ENCODE data around the gene EHHADH. TPM values are rescaled to one million over a fixed set of nuclear protein-coding genes. Genes with fewer than 3 reads are reported as not detected.

The EHHADH gene
- total RNA-seq, 1 experiment from 2014 or later = 4.2 TPM

DNA sequence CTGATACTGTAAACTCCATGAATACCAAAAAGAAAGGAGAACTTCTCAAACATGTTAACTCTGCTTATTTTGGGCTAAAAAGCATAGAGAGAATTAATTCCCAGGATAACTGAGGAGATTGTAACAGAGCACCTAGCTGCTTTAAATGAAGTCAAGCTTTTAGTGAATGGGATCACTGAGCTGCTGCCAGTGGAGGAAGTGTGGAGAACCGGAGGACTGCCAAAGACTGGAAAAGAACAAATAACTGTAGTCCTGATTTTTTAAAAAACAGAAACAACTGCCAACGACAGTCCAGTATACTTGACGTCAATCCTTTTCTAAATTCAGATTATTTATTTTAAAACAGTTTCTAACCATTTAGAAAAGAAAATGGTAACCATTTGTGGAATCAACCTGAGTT lies 104.3 kb downstream of the EHHADH start:
- H3K4me3 Mint-ChIP-seq = no peak overlapping the region

GRCh38 chr3:185145511-185145910 lies 108.3 kb downstream of the EHHADH start:
- CTCF ChIA-PET = no interaction called here
- no peak for ATAC-seq

More for the DNA sequence above, 104.3 kb downstream of the EHHADH start:
- TF ChIP-seq ZNF138 (CRISPR knock-in tag; conservative IDR thresholded peaks at IDR 0.05) = no peak
- TF ChIP-seq IRF2 (CRISPR knock-in tag; IDR thresholded peaks at IDR 0.05; ENCODE audit: borderline replicate concordance, low read depth) = no peak
- TF ChIP-seq, protein P1, sequence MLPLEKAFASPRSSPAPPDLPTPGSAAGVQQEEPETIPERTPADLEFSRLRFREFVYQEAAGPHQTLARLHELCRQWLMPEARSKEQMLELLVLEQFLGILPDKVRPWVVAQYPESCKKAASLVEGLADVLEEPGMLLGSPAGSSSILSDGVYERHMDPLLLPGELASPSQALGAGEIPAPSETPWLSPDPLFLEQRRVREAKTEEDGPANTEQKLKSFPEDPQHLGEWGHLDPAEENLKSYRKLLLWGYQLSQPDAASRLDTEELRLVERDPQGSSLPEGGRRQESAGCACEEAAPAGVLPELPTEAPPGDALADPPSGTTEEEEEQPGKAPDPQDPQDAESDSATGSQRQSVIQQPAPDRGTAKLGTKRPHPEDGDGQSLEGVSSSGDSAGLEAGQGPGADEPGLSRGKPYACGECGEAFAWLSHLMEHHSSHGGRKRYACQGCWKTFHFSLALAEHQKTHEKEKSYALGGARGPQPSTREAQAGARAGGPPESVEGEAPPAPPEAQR (CRISPR knock-in tag; IDR thresholded peaks at IDR 0.05) = no peak
- TF ChIP-seq, protein P2, sequence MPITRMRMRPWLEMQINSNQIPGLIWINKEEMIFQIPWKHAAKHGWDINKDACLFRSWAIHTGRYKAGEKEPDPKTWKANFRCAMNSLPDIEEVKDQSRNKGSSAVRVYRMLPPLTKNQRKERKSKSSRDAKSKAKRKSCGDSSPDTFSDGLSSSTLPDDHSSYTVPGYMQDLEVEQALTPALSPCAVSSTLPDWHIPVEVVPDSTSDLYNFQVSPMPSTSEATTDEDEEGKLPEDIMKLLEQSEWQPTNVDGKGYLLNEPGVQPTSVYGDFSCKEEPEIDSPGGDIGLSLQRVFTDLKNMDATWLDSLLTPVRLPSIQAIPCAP (CRISPR knock-in tag; IDR thresholded peaks at IDR 0.05) = no peak
- no peak for TF ChIP-seq SOX15 (CRISPR knock-in tag; IDR thresholded peaks at IDR 0.05)
- no peak for TF ChIP-seq JUN (CRISPR knock-in tag; IDR thresholded peaks at IDR 0.05)
- no peak for TF ChIP-seq ATF2 (CRISPR knock-in tag; IDR thresholded peaks at IDR 0.05; ENCODE audit: borderline replicate concordance, low read depth)
- no peak for TF ChIP-seq CREB1 (CRISPR knock-in tag; IDR thresholded peaks at IDR 0.05)
- TF ChIP-seq TP53 (CRISPR knock-in tag; IDR thresholded peaks at IDR 0.05) = no peak
- TF ChIP-seq, protein P3, sequence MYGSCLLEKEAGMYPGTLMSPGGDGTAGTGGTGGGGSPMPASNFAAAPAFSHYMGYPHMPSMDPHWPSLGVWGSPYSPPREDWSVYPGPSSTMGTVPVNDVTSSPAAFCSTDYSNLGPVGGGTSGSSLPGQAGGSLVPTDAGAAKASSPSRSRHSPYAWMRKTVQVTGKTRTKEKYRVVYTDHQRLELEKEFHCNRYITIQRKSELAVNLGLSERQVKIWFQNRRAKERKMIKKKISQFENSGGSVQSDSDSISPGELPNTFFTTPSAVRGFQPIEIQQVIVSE (CRISPR knock-in tag; IDR thresholded peaks at IDR 0.05; ENCODE audit: borderline replicate concordance) = no peak
- DNase-seq (ENCODE audit: low spot score) (no peak), ATAC-seq (no peak)
- no peaks in the 10 kb centered on the region for H3K36me3 Mint-ChIP-seq
- peaks cover 7% of the 10 kb centered on the region for H3K4me1 Mint-ChIP-seq
- POLR2A ChIA-PET = no interaction called here
- CTCF ChIA-PET = no interaction called here
- no peak overlapping the region for H3K27ac Mint-ChIP-seq
- peaks cover 3% of the 10 kb centered on the region; the same call in 1 of the 2 replicates for H3K9me3 Mint-ChIP-seq
- H3K27me3 Mint-ChIP-seq (ENCODE audit: low read depth) = peaks cover 41% of the 10 kb centered on the region

More at GRCh38 chr3:185145511-185145910, 108.3 kb downstream of the EHHADH start:
- H3K4me3 Mint-ChIP-seq = no peak overlapping the region
- H3K4me1 Mint-ChIP-seq = no peaks in the 10 kb centered on the region
- TF ChIP-seq, protein P4, sequence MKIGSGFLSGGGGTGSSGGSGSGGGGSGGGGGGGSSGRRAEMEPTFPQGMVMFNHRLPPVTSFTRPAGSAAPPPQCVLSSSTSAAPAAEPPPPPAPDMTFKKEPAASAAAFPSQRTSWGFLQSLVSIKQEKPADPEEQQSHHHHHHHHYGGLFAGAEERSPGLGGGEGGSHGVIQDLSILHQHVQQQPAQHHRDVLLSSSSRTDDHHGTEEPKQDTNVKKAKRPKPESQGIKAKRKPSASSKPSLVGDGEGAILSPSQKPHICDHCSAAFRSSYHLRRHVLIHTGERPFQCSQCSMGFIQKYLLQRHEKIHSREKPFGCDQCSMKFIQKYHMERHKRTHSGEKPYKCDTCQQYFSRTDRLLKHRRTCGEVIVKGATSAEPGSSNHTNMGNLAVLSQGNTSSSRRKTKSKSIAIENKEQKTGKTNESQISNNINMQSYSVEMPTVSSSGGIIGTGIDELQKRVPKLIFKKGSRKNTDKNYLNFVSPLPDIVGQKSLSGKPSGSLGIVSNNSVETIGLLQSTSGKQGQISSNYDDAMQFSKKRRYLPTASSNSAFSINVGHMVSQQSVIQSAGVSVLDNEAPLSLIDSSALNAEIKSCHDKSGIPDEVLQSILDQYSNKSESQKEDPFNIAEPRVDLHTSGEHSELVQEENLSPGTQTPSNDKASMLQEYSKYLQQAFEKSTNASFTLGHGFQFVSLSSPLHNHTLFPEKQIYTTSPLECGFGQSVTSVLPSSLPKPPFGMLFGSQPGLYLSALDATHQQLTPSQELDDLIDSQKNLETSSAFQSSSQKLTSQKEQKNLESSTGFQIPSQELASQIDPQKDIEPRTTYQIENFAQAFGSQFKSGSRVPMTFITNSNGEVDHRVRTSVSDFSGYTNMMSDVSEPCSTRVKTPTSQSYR (CRISPR knock-in tag; IDR thresholded peaks at IDR 0.05) = no peak
- TF ChIP-seq NR1H2 (CRISPR knock-in tag; IDR thresholded peaks at IDR 0.05) (no peak), E2F1 (CRISPR knock-in tag; IDR thresholded peaks at IDR 0.05) (no peak), KAT7 (CRISPR knock-in tag; IDR thresholded peaks at IDR 0.05; ENCODE audit: borderline replicate concordance) (no peak), MXD4 (CRISPR knock-in tag; IDR thresholded peaks at IDR 0.05; ENCODE audit: borderline replicate concordance) (no peak), NFYB (CRISPR knock-in tag; conservative IDR thresholded peaks at IDR 0.05; ENCODE audit: low read depth) (no peak), TEAD1 (CRISPR knock-in tag; IDR thresholded peaks at IDR 0.05) (no peak)
- TF ChIP-seq, protein P5, sequence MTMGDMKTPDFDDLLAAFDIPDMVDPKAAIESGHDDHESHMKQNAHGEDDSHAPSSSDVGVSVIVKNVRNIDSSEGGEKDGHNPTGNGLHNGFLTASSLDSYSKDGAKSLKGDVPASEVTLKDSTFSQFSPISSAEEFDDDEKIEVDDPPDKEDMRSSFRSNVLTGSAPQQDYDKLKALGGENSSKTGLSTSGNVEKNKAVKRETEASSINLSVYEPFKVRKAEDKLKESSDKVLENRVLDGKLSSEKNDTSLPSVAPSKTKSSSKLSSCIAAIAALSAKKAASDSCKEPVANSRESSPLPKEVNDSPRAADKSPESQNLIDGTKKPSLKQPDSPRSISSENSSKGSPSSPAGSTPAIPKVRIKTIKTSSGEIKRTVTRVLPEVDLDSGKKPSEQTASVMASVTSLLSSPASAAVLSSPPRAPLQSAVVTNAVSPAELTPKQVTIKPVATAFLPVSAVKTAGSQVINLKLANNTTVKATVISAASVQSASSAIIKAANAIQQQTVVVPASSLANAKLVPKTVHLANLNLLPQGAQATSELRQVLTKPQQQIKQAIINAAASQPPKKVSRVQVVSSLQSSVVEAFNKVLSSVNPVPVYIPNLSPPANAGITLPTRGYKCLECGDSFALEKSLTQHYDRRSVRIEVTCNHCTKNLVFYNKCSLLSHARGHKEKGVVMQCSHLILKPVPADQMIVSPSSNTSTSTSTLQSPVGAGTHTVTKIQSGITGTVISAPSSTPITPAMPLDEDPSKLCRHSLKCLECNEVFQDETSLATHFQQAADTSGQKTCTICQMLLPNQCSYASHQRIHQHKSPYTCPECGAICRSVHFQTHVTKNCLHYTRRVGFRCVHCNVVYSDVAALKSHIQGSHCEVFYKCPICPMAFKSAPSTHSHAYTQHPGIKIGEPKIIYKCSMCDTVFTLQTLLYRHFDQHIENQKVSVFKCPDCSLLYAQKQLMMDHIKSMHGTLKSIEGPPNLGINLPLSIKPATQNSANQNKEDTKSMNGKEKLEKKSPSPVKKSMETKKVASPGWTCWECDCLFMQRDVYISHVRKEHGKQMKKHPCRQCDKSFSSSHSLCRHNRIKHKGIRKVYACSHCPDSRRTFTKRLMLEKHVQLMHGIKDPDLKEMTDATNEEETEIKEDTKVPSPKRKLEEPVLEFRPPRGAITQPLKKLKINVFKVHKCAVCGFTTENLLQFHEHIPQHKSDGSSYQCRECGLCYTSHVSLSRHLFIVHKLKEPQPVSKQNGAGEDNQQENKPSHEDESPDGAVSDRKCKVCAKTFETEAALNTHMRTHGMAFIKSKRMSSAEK (CRISPR knock-in tag; IDR thresholded peaks at IDR 0.05; ENCODE audit: borderline replicate concordance) = no peak
- H3K36me3 Mint-ChIP-seq = no peaks in the 10 kb centered on the region
- H3K9me3 Mint-ChIP-seq = peaks cover 3% of the 10 kb centered on the region
- H3K27ac Mint-ChIP-seq = no peak overlapping the region
- no peak for DNase-seq (ENCODE audit: low spot score)
- H3K27me3 Mint-ChIP-seq (ENCODE audit: low read depth) = peaks cover 16% of the 10 kb centered on the region
- POLR2A ChIA-PET = no interaction called here
